Stimulated activated effector memory CD8-positive, alpha-beta T cell treated with anti-CD3 and anti-CD28 coated beads, Interleukin-12 subunit alpha, Interleukin-12 subunit beta, amount 100 ng/mL, for 72 hours (primary cell): ENCODE measurements around the gene FLNA.
"Not testable (repeated sequence)": the region's sequence is repeated elsewhere in the genome, so short reads cannot be mapped to it uniquely, and the experiment has no call there.

Source experiments
- ATAC-seq: fragments of 150-1000 bp; cut with Tn5 transposase; 2 replicates; pipeline ENCODE4 v1.10.0; 2021
- DNase-seq, 2 donors: peaks; one replicate each; pipeline ENCODE4 v3.0.0; 2021 to 2022; ENCODE audit warnings: low spot score in 2 of 2
- H3K27ac Mint-ChIP-seq: one replicate; pipeline ENCODE4 v1.8.0; 2022; ENCODE audit warnings: mild to moderate bottlenecking, mixed read lengths
- H3K36me3 Mint-ChIP-seq: one replicate; pipeline ENCODE4 v1.8.0; 2022; ENCODE audit warnings: mild to moderate bottlenecking, mixed read lengths
- H3K4me1 Mint-ChIP-seq: one replicate; pipeline ENCODE4 v1.8.0; 2022; ENCODE audit warnings: mixed read lengths
- H3K4me3 Mint-ChIP-seq: one replicate; pipeline ENCODE4 v1.8.0; 2022; ENCODE audit warnings: mild to moderate bottlenecking, mixed read lengths
- H3K9me3 Mint-ChIP-seq: one replicate; pipeline ENCODE4 v1.8.0; 2022; ENCODE audit warnings: mixed read lengths

The FLNA gene

GRCh38 chrX:154304846-154305245 lies 69.6 kb downstream of the FLNA start:
- peaks cover 25% of the 10 kb centered on the region for H3K4me1 Mint-ChIP-seq
- H3K4me3 Mint-ChIP-seq = no peak overlapping the region
- H3K27ac Mint-ChIP-seq = no peak overlapping the region
- no peak for DNase-seq
- H3K9me3 Mint-ChIP-seq = peaks cover 3% of the 10 kb centered on the region
- H3K36me3 Mint-ChIP-seq = no peaks in the 10 kb centered on the region
- ATAC-seq = no peak

GRCh38 chrX:154303476-154303875 lies 71.0 kb downstream of the FLNA start:
- Mint-ChIP-seq H3K27ac (no peak overlapping the region), H3K4me1 (peaks cover 18% of the 10 kb centered on the region), H3K4me3 (no peak overlapping the region), H3K36me3 (no peaks in the 10 kb centered on the region), H3K9me3 (peaks cover 3% of the 10 kb centered on the region)
- ATAC-seq (no peak), DNase-seq (no peak)

- not testable (repeated sequence) for DNase-seq, H3K4me3 Mint-ChIP-seq, H3K9me3 Mint-ChIP-seq, ATAC-seq, H3K27ac Mint-ChIP-seq, H3K36me3 Mint-ChIP-seq
- peaks cover 13% of the 10 kb centered on the region for H3K4me1 Mint-ChIP-seq
Observed at GRCh38 chrX:154302998-154303397, 71.4 kb downstream of the FLNA start.

GRCh38 chrX:154300816-154301215 lies 73.6 kb downstream of the FLNA start:
- Mint-ChIP-seq H3K9me3 (no peaks in the 10 kb centered on the region), H3K36me3 (no peaks in the 10 kb centered on the region), H3K4me3 (no peak overlapping the region), H3K27ac (no peak overlapping the region), H3K4me1 (peaks cover 6% of the 10 kb centered on the region)
- ATAC-seq = no peak
- no peak for DNase-seq
